ENCODE results near the gene HS6ST3.

DNA sequence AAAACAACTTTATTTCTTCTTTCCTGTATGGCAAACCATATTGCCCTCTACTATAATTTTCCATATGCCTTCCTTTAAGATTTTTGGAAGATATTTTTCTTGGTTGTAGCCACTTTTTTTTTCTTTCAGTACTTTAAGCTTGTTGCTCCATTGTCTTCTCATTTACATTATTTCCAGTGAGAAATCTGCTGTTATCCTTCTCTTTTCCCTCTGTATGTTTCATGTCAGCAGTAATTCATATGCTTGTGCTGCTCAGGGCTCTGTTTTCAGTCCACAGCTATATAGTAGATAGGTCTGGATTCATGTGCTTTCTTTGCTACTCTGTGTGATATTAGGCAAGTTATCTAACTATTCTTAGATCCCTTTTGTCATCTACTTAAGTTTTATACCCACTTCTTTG, 636.7 kb downstream of the HS6ST3 start:
- no peak for TF ChIP-seq POLR2AphosphoS5 (IDR thresholded peaks at IDR 0.05; ENCODE audit: low read depth, low read length)
- no peak for TF ChIP-seq POLR2A (IDR thresholded peaks at IDR 0.05; ENCODE audit: low read depth, low read length)

All from GM12892 (cell line).